Measurements from ENCODE around the gene PIGR. TPM values are rescaled to one million over a fixed set of nuclear protein-coding genes. Genes with fewer than 3 reads are reported as not detected.
"Not testable (repeated sequence)": the region's sequence is repeated elsewhere in the genome, so short reads cannot be mapped to it uniquely, and the experiment has no call there.

Gene PIGR
- total RNA-seq, 1 experiment from 2014 or later: not detected

DNA sequence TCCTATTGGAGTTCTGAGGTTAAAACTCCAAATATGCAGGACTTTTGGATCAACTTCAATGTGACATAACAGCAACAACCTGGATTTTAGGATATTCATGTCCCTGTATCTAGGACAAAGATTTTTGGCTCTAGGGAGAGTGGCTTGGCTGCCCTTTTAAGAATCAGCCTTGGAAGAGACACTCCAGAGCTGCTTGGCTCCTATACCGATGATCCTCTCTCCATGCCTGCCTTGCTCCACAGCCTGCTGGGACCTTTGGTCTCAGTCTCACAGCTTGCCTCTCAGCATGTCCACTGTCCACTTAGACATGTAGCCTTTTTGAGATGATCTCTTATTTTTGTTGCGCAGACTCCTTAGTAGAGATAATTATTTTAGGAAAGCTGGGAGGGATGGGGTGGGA lies 20.0 kb downstream of the PIGR start:
- POLR2A ChIA-PET (ENCODE audit: low non-redundant PET): no interaction called here
- no peak overlapping the region for H3K4me3 ChIP-seq (ENCODE audit: low read depth, low read length, poor library complexity, severe bottlenecking)
- H3K36me3 ChIP-seq (ENCODE audit: insufficient read depth, low read length, poor library complexity, severe bottlenecking): no peaks in the 10 kb centered on the region
- intact Hi-C loops (cut with micrococcal nuclease; ENCODE audit: unreplicated experiment): no loop called here
- CTCF ChIA-PET: no interaction called here
- no peaks in the 10 kb centered on the region for H3K9me3 ChIP-seq (ENCODE audit: low read depth, low read length, poor library complexity, severe bottlenecking)
- no TSS peak for BruUV-seq (replicated peaks)
- TF ChIP-seq, protein P1, sequence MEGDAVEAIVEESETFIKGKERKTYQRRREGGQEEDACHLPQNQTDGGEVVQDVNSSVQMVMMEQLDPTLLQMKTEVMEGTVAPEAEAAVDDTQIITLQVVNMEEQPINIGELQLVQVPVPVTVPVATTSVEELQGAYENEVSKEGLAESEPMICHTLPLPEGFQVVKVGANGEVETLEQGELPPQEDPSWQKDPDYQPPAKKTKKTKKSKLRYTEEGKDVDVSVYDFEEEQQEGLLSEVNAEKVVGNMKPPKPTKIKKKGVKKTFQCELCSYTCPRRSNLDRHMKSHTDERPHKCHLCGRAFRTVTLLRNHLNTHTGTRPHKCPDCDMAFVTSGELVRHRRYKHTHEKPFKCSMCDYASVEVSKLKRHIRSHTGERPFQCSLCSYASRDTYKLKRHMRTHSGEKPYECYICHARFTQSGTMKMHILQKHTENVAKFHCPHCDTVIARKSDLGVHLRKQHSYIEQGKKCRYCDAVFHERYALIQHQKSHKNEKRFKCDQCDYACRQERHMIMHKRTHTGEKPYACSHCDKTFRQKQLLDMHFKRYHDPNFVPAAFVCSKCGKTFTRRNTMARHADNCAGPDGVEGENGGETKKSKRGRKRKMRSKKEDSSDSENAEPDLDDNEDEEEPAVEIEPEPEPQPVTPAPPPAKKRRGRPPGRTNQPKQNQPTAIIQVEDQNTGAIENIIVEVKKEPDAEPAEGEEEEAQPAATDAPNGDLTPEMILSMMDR (conservative IDR thresholded peaks at IDR 0.05; ENCODE audit: low read depth, low read length): no peak
- TF ChIP-seq EZH2 (IDR thresholded peaks at IDR 0.05; ENCODE audit: borderline replicate concordance, low read depth, low read length, poor library complexity, severe bottlenecking): no peak
- H3K4me1 ChIP-seq (ENCODE audit: insufficient read depth, low read length, poor library complexity, severe bottlenecking): no peaks in the 10 kb centered on the region
- no peak overlapping the region for H3K27ac ChIP-seq (ENCODE audit: low read depth, low read length, poor library complexity, severe bottlenecking)
- no peaks in the 10 kb centered on the region for H3K27me3 ChIP-seq (replicated peaks; ENCODE audit: insufficient read depth, low read depth, low read length, poor library complexity)
- DNase-seq (ENCODE audit: low spot score): no peak

DNA sequence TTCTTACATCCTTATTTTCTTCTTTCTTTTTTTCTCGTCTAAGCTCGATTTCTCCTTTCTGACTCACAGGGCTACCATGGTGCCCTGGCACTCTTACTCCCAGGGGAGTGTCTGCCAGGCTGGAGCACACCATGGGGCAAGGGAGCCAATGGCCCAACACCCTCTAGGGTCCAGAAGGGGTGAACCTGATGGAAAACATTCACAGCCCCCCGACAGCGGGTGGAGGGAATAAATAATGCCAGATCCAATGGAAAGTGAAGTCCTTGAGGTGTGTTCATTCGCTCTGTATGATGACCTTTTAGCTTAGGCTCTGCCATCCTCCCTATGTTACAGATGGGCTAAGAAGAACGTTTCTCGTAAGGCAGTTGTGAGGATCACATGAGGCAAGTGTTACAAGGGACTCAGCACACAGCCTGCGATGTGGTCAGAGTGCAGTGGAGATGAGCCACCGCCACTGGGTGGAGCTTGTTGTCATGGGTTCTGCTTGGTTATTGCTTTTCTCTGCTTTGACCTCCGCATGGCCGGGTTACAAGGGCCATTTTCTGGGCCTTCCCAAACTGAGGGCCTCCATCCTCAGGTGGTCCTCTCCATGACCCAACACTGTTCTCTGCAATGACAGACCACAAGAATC lies 21.0 kb downstream of the PIGR start:
- TF ChIP-seq, protein P1 (conservative IDR thresholded peaks at IDR 0.05; ENCODE audit: low read depth, low read length): no peak
- no peak for TF ChIP-seq EZH2 (IDR thresholded peaks at IDR 0.05; ENCODE audit: borderline replicate concordance, low read depth, low read length, poor library complexity, severe bottlenecking)
- POLR2A ChIA-PET (ENCODE audit: low non-redundant PET): no interaction called here
- Histone ChIP-seq H3K4me3 (ENCODE audit: low read depth, low read length, poor library complexity, severe bottlenecking) (no peak overlapping the region), H3K27me3 (replicated peaks; ENCODE audit: insufficient read depth, low read depth, low read length, poor library complexity) (no peaks in the 10 kb centered on the region), H3K4me1 (ENCODE audit: insufficient read depth, low read length, poor library complexity, severe bottlenecking) (no peaks in the 10 kb centered on the region), H3K36me3 (ENCODE audit: insufficient read depth, low read length, poor library complexity, severe bottlenecking) (no peaks in the 10 kb centered on the region), H3K27ac (ENCODE audit: low read depth, low read length, poor library complexity, severe bottlenecking) (no peak overlapping the region), H3K9me3 (ENCODE audit: low read depth, low read length, poor library complexity, severe bottlenecking) (no peaks in the 10 kb centered on the region)
- CTCF ChIA-PET: no interaction called here
- no TSS peak for BruUV-seq (replicated peaks)
- intact Hi-C loops (cut with micrococcal nuclease; ENCODE audit: unreplicated experiment): no loop called here
- no peak for DNase-seq (ENCODE audit: low spot score)

DNA sequence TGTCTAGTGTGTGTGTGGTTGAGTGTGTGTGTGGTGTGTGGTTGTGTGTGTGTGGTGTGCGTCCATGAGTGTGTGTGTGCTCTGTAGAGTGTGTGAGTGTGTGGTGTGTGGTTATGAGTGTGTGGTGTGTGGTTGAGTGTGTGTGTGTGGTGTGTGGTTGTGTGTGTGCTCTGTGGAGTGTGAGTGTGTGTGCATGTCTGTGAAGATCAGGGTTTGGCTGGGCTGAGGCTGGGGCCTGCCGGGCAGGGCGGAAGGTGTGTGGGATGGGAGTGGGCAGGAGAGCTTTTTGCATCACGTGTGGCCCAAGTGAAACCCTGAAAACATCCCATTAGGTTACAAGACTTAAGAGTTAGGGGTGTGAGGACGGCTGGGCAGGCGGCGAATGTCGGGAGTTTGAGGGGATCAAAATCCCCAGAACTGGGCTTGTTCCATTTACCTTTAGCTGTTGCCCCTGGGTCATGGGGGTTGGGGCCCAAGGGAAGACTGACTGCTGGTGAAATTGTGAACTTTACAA lies 21.6 kb downstream of the PIGR start:
- POLR2A ChIA-PET (ENCODE audit: low non-redundant PET): no interaction called here
- no peaks in the 10 kb centered on the region for H3K27me3 ChIP-seq (replicated peaks; ENCODE audit: insufficient read depth, low read depth, low read length, poor library complexity)
- CTCF ChIA-PET: no interaction called here
- TF ChIP-seq, protein P1 (conservative IDR thresholded peaks at IDR 0.05; ENCODE audit: low read depth, low read length): no peak
- H3K4me3 ChIP-seq (ENCODE audit: low read depth, low read length, poor library complexity, severe bottlenecking): no peak overlapping the region
- no peaks in the 10 kb centered on the region for H3K9me3 ChIP-seq (ENCODE audit: low read depth, low read length, poor library complexity, severe bottlenecking)
- no TSS peak for BruUV-seq (replicated peaks)
- no peak for DNase-seq (ENCODE audit: low spot score)
- no peaks in the 10 kb centered on the region for H3K36me3 ChIP-seq (ENCODE audit: insufficient read depth, low read length, poor library complexity, severe bottlenecking)
- intact Hi-C loops (cut with micrococcal nuclease; ENCODE audit: unreplicated experiment): no loop called here
- no peaks in the 10 kb centered on the region for H3K4me1 ChIP-seq (ENCODE audit: insufficient read depth, low read length, poor library complexity, severe bottlenecking)
- H3K27ac ChIP-seq (ENCODE audit: low read depth, low read length, poor library complexity, severe bottlenecking): no peak overlapping the region

DNA sequence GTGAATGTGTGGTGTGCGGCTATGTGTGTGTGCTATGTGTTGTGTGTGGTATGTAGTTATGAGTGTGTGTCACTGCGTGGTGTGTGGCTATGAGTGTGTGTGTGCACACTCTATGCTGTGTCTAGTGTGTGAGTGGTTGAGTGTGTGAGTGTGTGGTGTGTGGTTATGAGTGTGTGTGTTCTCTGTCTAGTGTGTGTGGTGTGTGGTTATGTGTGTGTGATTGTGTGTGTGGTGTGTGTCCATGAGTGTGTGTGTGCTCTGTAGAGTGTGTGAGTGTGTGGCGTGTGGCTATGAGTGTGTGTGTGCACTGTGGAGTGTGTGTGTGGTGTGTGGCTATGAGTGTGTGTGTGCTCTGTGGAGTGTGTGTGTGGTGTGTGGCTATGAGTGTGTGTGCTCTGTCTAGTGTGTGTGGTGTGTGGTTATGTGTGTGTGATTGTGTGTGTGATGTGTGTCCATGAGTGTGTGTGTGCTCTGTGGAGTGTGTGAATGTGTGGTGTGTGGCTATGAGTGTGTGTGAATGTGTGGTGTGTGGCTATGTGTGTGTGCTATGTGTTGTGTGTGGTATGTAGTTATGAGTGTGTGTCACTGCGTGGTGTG lies 22.2 kb downstream of the PIGR start:
- H3K9me3 ChIP-seq (ENCODE audit: low read depth, low read length, poor library complexity, severe bottlenecking); POLR2A ChIA-PET (ENCODE audit: low non-redundant PET); H3K27ac ChIP-seq (ENCODE audit: low read depth, low read length, poor library complexity, severe bottlenecking); CTCF ChIA-PET; H3K36me3 ChIP-seq (ENCODE audit: insufficient read depth, low read length, poor library complexity, severe bottlenecking); H3K4me3 ChIP-seq (ENCODE audit: low read depth, low read length, poor library complexity, severe bottlenecking); DNase-seq (ENCODE audit: low spot score); H3K27me3 ChIP-seq (replicated peaks; ENCODE audit: insufficient read depth, low read depth, low read length, poor library complexity); intact Hi-C loops (cut with micrococcal nuclease; ENCODE audit: unreplicated experiment); BruUV-seq (replicated peaks); H3K4me1 ChIP-seq (ENCODE audit: insufficient read depth, low read length, poor library complexity, severe bottlenecking): not testable (repeated sequence)

Data from A673 (cell line).